Fibroblast of the aortic adventitia (primary cell): ENCODE measurements around the gene RAP1GAP. TPM values are rescaled to one million over a fixed set of nuclear protein-coding genes. Genes with fewer than 3 reads are reported as not detected.
"Not testable (repeated sequence)": the region's sequence is repeated elsewhere in the genome, so short reads cannot be mapped to it uniquely, and the experiment has no call there.

ENCODE experiments used
- DNase-seq: peaks from one replicate; pipeline ENCODE4 v3.0.0-alpha.2; 2010; ENCODE audit warnings: low read depth
- H3K4me3 ChIP-seq: 2 replicates; pipeline ENCODE4 v1.5.1; 2011; ENCODE audit warnings: low read depth, mild to moderate bottlenecking, control low read depth, low read length, moderate library complexity
- CTCF ChIP-seq: IDR thresholded peaks from 2 replicates; pipeline ENCODE4 v1.5.1; 2011; ENCODE audit warnings: mild to moderate bottlenecking, low read length, control low read depth, inconsistent platforms; ENCODE audit not compliant: insufficient read depth
- total RNA-seq: library from RNA; depleted of rRNA; stranded (reverse); fragments of >200 nt; gene quantifications from 2 replicates; pipeline ENCODE4 v1.2.3, GENCODE V29; 2012; ENCODE audit warnings: low replicate concordance

RAP1GAP gene
- total RNA-seq, 1 donor: 0.09 TPM

GRCh38 chr1:21570885-21571284, 98.3 kb downstream of the RAP1GAP start:
- no peak overlapping the region for H3K4me3 ChIP-seq
- DNase-seq: no peak
- no peak for TF ChIP-seq CTCF

- DNase-seq: no peak
- H3K4me3 ChIP-seq: no peak overlapping the region
- no peak for TF ChIP-seq CTCF
Observed at GRCh38 chr1:21570528-21570875, 98.7 kb downstream of the RAP1GAP start.

GRCh38 chr1:21569820-21570527, 99.2 kb downstream of the RAP1GAP start:
- DNase-seq: no peak
- TF ChIP-seq CTCF: no peak
- H3K4me3 ChIP-seq: no peak overlapping the region

- TF ChIP-seq CTCF: no peak
- no peak for DNase-seq
- H3K4me3 ChIP-seq: no peak overlapping the region
Observed at GRCh38 chr1:21568809-21569385, 100.3 kb downstream of the RAP1GAP start.

GRCh38 chr1:21568006-21568746, 101.0 kb downstream of the RAP1GAP start:
- TF ChIP-seq CTCF: no peak
- DNase-seq: peak; percentile 53
- no peak overlapping the region for H3K4me3 ChIP-seq

GRCh38 chr1:21567241-21568005, 101.7 kb downstream of the RAP1GAP start:
- peak; percentile 90 for DNase-seq
- TF ChIP-seq CTCF: no peak
- no peak overlapping the region for H3K4me3 ChIP-seq

GRCh38 chr1:21566361-21566760, 102.8 kb downstream of the RAP1GAP start:
- H3K4me3 ChIP-seq, DNase-seq: not testable (repeated sequence)
